Mesothelial cell of epicardium (in vitro differentiated cells): Measurements from ENCODE around the gene SORBS2. TPM values are rescaled to one million over a fixed set of nuclear protein-coding genes. Genes with fewer than 3 reads are reported as not detected.

Experiments
- DNase-seq, 2 experiments: peaks; one replicate each; pipeline ENCODE4 v3.0.0; 2021; ENCODE audit warnings: low spot score in 2 of 2; ENCODE audit not compliant: unreplicated experiment in 2 of 2
- H3K27ac Mint-ChIP-seq: 2 replicates; pipeline ENCODE4 v1.8.0; 2021; ENCODE audit warnings: mixed read lengths
- H3K27me3 Mint-ChIP-seq: 2 replicates; pipeline ENCODE4 v1.8.0; 2021; ENCODE audit warnings: low read depth, mixed read lengths
- H3K36me3 Mint-ChIP-seq: 2 replicates; pipeline ENCODE4 v1.8.0; 2021; ENCODE audit warnings: mixed read lengths
- H3K4me1 Mint-ChIP-seq: 2 replicates; pipeline ENCODE4 v1.8.0; 2021; ENCODE audit warnings: mixed read lengths
- H3K4me3 Mint-ChIP-seq: 2 replicates; pipeline ENCODE4 v1.8.0; 2021; ENCODE audit warnings: mild to moderate bottlenecking, moderate library complexity, mixed read lengths
- H3K9me3 Mint-ChIP-seq: 2 replicates; pipeline ENCODE4 v1.8.0; 2021; ENCODE audit warnings: mixed read lengths
- total RNA-seq: library from RNA; stranded (reverse); gene quantifications from 3 replicates; pipeline ENCODE4 v1.2.1, GENCODE V29; 2021
- TF ChIP-seq, protein P1 (sequence below): fragments of 200-600 bp; sonication (generic); IDR thresholded peaks from one replicate; pipeline ENCODE4 v1.5.0; 2021; ENCODE audit warnings: antibody characterized with exemption; ENCODE audit not compliant: unreplicated experiment

SORBS2 gene
- total RNA-seq, 1 donor from 2014 or later, result 11.0 TPM

DNA sequence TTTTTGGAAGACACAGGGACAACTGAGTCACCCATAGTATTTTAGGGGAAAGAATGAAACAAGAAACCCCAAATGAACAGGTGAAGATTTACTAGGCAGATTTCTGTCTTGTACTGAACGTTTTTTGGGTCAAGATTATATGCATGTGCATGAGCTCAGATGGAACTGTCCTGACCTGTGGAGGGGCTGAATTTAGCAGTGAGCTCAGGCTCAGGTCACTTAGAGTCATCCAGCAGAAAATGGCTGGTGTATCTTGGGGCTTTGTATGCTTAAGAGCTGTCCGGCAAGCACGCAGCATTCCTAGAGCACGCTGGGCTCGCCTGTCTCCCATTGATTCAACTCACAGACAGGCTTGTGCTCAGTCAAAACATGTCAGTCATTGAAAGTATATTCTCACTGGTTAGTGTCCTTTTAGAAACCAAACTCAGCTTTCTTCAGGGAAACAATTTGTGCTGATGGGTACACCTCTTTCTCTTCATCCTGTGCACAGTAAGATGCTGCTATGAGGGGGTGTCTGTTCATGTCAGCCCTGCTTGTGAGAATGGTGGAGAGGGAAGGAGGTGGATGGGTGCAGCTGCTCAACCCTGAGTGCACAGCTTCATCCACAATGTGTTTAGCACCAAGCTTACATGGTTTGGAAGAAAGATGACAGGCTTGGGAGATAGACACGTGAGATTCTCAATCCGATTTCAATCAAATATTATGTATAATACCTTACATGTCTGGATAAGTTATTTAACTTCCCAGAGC lies 229.2 kb downstream of the SORBS2 start:
- Mint-ChIP-seq H3K4me1 (peaks cover 16% of the 10 kb centered on the region), H3K36me3 (no peaks in the 10 kb centered on the region), H3K27ac (no peak overlapping the region), H3K27me3 (peaks cover 24% of the 10 kb centered on the region), H3K4me3 (no peak overlapping the region), H3K9me3 (peaks cover 5% of the 10 kb centered on the region)
- TF ChIP-seq, protein P1, sequence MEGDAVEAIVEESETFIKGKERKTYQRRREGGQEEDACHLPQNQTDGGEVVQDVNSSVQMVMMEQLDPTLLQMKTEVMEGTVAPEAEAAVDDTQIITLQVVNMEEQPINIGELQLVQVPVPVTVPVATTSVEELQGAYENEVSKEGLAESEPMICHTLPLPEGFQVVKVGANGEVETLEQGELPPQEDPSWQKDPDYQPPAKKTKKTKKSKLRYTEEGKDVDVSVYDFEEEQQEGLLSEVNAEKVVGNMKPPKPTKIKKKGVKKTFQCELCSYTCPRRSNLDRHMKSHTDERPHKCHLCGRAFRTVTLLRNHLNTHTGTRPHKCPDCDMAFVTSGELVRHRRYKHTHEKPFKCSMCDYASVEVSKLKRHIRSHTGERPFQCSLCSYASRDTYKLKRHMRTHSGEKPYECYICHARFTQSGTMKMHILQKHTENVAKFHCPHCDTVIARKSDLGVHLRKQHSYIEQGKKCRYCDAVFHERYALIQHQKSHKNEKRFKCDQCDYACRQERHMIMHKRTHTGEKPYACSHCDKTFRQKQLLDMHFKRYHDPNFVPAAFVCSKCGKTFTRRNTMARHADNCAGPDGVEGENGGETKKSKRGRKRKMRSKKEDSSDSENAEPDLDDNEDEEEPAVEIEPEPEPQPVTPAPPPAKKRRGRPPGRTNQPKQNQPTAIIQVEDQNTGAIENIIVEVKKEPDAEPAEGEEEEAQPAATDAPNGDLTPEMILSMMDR, result no peak
- DNase-seq, result no peak

DNA sequence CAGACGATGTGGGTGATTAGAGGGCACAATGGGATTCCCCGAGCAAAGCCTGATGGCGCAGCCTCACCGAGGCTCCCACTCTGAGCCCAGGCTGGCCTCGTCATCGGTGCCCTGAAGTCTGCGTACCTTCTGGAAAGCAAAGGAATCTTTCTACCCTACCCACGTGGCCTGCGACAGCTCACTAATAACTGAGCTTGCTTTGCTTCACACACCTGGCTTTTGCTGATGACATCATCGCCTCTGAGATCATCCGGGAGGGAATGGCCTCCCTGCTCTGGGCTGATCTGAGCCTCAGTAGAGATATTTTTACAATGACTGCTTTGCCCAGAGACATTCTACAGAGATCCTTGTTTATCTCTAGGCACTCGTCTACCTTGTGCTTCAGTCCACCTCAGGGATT lies 231.3 kb downstream of the SORBS2 start:
- H3K27ac Mint-ChIP-seq, result no peak overlapping the region
- H3K4me3 Mint-ChIP-seq, result no peak overlapping the region
- H3K9me3 Mint-ChIP-seq, result peaks cover 5% of the 10 kb centered on the region
- no peak for DNase-seq
- no peaks in the 10 kb centered on the region for H3K36me3 Mint-ChIP-seq
- peaks cover 11% of the 10 kb centered on the region for H3K4me1 Mint-ChIP-seq
- TF ChIP-seq, protein P1, result no peak
- H3K27me3 Mint-ChIP-seq, result peaks cover 8% of the 10 kb centered on the region

DNA sequence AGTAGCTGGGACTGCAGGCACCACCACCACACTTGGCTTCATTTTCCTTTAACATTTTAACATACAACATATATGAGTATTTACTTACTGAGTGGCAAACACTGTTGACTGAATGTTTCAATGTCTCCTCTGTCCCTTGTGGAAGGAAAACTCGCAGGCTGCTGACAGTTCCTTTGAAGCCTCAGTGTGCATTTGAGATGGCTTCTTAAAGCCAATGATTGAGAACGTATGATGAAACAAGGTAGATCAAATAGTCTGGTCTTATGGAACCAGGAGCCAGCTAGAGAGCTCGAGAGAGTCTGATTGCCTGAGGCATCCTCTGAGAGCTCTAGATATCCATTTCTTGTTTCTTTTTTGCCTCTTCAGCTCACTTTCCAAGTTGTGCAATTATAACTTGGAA lies 233.7 kb downstream of the SORBS2 start:
- no peak for DNase-seq
- no peak overlapping the region for H3K4me3 Mint-ChIP-seq
- H3K27ac Mint-ChIP-seq, result no peak overlapping the region
- TF ChIP-seq, protein P1, result no peak
- H3K27me3 Mint-ChIP-seq, result no peaks in the 10 kb centered on the region
- peaks cover 18% of the 10 kb centered on the region for H3K4me1 Mint-ChIP-seq
- H3K9me3 Mint-ChIP-seq, result peaks cover 5% of the 10 kb centered on the region
- no peaks in the 10 kb centered on the region for H3K36me3 Mint-ChIP-seq

DNA sequence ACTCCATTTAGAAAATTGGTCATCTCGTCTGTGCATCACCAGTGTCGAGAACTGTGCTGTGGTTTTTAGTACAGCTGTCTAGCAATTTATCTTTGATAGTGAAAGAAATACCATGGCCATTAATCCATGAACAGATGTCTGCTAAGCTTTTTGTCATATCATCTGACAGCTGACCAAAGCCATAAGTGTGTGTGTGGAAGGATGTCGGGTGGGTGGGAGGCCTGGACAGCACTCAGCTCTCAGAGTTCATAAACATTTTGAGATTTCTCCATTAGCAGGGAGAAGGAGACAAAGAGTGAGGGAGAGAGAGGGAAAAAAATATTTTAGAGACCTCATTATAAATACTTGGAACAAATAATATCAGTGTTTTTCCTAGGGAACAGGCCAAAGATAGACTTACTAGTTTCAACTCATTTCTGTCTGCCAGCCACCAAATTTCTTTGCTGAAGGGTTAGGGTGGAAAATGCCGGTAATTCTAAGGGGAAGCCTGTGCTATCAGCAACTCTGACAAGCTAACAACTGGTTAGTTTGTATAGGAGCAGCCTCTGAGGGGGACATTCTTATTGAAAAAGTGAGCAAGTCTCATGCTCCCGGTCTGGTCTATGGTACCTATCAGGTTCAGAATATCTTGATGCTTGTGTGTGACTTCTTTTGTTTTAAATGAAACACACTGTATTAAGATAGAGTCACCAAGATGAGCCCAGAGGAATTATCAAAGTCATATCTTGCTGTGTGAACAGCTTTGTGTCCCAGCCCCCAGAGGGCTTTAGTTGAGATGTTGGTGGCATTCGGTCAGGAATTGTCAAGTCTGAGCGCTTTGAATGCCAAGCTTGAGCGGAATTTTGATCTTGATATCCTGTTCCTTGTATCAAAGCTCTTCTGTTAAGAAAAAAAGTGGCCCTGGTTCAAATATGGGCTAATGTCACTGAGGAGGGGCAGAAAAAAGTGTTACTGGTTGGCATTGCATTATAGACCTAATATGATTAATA lies 234.7 kb downstream of the SORBS2 start:
- DNase-seq, result no peak
- Mint-ChIP-seq H3K27ac (peak overlapping the region; percentile 73), H3K4me3 (no peak overlapping the region), H3K4me1 (peaks cover 19% of the 10 kb centered on the region), H3K9me3 (peaks cover 5% of the 10 kb centered on the region), H3K27me3 (no peaks in the 10 kb centered on the region), H3K36me3 (no peaks in the 10 kb centered on the region)
- TF ChIP-seq, protein P1, result no peak

DNA sequence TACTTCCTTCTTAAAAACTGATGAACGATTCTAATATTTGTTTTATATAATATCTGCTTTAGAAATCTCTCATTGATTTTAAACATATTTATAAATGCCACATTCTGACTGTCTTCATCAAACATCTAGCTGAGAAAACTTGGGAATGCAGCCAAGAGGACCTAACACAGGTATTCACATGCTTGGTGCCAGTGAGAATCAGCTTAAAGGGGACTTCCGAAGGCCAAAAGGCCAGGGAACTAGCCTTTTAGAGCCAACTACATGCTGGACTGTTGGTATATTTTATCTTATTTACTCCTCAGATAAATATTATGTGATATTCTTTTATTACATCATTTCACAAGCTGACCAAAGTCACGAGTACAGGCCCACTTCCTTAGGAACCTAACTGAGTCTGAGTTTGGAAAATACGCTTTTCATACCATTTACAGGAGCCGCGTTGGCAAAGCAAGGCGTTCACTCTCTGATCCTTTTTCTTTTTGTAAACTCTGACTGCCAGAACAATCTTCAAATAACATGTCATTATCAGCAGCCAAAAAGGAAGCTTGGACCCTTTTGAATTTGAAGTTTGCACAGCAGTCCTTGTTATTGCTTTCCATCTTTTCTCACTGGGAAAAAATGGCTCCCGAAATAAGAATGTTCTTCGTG lies 235.6 kb downstream of the SORBS2 start:
- DNase-seq, result no peak
- Mint-ChIP-seq H3K27ac (peak overlapping the region; percentile 73), H3K36me3 (no peaks in the 10 kb centered on the region), H3K27me3 (no peaks in the 10 kb centered on the region), H3K4me1 (peaks cover 19% of the 10 kb centered on the region), H3K4me3 (no peak overlapping the region), H3K9me3 (peaks cover 5% of the 10 kb centered on the region)
- TF ChIP-seq, protein P1, result no peak
